Measurements from ENCODE around the gene SCRN1. TPM values are rescaled to one million over a fixed set of nuclear protein-coding genes. Genes with fewer than 3 reads are reported as not detected.
"Not testable (repeated sequence)": the region's sequence is repeated elsewhere in the genome, so short reads cannot be mapped to it uniquely, and the experiment has no call there.

SCRN1 gene
- total and polyA plus RNA-seq, 2 experiments from 2014 or later, result 47.1 to 73.5 TPM

GRCh38 chr7:29892231-29892630 is 97.4 kb downstream of the SCRN1 start:
- Histone ChIP-seq H3K27ac (no peak overlapping the region), H3K36me3 (replicated peaks; ENCODE audit: insufficient read depth, low read depth) (no peaks in the 10 kb centered on the region), H3K79me2 (no peaks in the 10 kb centered on the region), H3K9me2 (replicated peaks; ENCODE audit: insufficient read depth) (no peaks in the 10 kb centered on the region), H3K9me3 (ENCODE audit: low read depth) (no peaks in the 10 kb centered on the region), H2AFZ (no peak overlapping the region), H3K4me3 (no peak overlapping the region), H4K20me1 (ENCODE audit: insufficient read depth, poor library complexity, severe bottlenecking) (no peaks in the 10 kb centered on the region), H3K4me2 (no peak overlapping the region), H3K27me3 (no peaks in the 10 kb centered on the region), H3K4me1 (ENCODE audit: insufficient read depth) (no peaks in the 10 kb centered on the region)
- DNase-seq (ENCODE audit: low spot score), result no peak
- TF ChIP-seq EZH2phosphoT487 (IDR thresholded peaks at IDR 0.05; ENCODE audit: low read depth, severe bottlenecking, unreplicated experiment), result no peak
- TF ChIP-seq EZH2 (IDR thresholded peaks at IDR 0.05; ENCODE audit: borderline replicate concordance), result no peak
- TF ChIP-seq CTCF (IDR thresholded peaks at IDR 0.05; ENCODE audit: poor library complexity), result no peak
- 83% methylated on average over 5 of the region's 5 CpGs for WGBS (ENCODE audit: low lambda C conversion rate, missing lambda C conversion rate)

DNA sequence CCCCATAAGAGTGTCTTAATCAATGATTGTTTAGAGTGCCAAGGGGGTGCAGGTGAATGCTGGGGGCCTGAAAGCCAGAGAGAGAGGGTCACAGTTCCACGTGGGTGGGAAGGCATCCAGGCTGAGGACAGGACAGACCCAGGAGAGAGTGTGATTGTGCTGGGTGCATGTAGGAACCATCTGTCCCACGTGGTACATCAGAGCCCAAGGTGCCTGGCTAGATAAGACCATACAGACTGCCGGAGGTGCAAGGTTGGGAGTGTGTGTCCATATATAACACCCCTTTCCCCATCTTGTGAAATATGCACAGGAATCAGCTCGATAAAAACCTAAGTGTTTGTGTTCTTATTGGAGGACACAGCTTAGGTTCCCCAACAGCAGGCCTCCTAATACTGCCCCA is 97.8 kb downstream of the SCRN1 start:
- 81% methylated on average over 4 of the region's 4 CpGs for WGBS (ENCODE audit: low lambda C conversion rate, missing lambda C conversion rate)
- Histone ChIP-seq H3K36me3 (replicated peaks; ENCODE audit: insufficient read depth, low read depth) (no peaks in the 10 kb centered on the region), H3K27me3 (no peaks in the 10 kb centered on the region), H3K27ac (no peak overlapping the region), H3K4me3 (no peak overlapping the region), H3K4me1 (ENCODE audit: insufficient read depth) (no peaks in the 10 kb centered on the region), H2AFZ (no peak overlapping the region), H3K9me3 (ENCODE audit: low read depth) (no peaks in the 10 kb centered on the region), H3K9me2 (replicated peaks; ENCODE audit: insufficient read depth) (no peaks in the 10 kb centered on the region), H3K4me2 (no peak overlapping the region), H3K79me2 (no peaks in the 10 kb centered on the region), H4K20me1 (ENCODE audit: insufficient read depth, poor library complexity, severe bottlenecking) (no peaks in the 10 kb centered on the region)
- no peak for DNase-seq (ENCODE audit: low spot score)
- no peak for TF ChIP-seq CTCF (IDR thresholded peaks at IDR 0.05; ENCODE audit: poor library complexity)
- TF ChIP-seq EZH2 (IDR thresholded peaks at IDR 0.05; ENCODE audit: borderline replicate concordance), result no peak
- TF ChIP-seq EZH2phosphoT487 (IDR thresholded peaks at IDR 0.05; ENCODE audit: low read depth, severe bottlenecking, unreplicated experiment), result no peak

DNA sequence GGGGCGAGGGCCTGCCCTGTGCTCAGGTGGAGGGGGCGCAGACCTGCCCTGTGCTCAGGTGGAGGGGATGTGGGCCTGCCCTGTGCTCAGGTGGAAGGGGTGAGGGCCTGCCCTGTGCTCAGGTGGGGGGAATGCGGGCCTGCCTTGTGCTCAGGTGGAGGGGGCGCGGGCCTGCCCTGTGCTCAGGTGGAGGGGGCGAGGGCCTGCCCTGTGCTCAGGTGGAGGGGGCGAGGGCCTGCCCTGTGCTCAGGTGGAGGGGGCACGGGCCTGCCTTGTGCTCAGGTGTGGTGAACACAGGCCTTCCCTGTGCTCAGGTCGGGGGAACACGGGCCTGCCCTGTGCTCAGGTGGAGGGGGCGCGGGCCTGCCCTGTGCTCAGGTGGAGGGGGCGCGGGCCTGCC is 98.8 kb downstream of the SCRN1 start:
- not testable (repeated sequence) for H3K79me2 ChIP-seq; H3K27me3 ChIP-seq; H3K9me2 ChIP-seq (replicated peaks; ENCODE audit: insufficient read depth); H3K9me3 ChIP-seq (ENCODE audit: low read depth); H3K27ac ChIP-seq; H4K20me1 ChIP-seq (ENCODE audit: insufficient read depth, poor library complexity, severe bottlenecking); H2AFZ ChIP-seq; H3K4me2 ChIP-seq; H3K4me3 ChIP-seq; DNase-seq (ENCODE audit: low spot score); H3K4me1 ChIP-seq (ENCODE audit: insufficient read depth); H3K36me3 ChIP-seq (replicated peaks; ENCODE audit: insufficient read depth, low read depth)
- 84% methylated on average over 4 of the region's 14 CpGs for WGBS (ENCODE audit: low lambda C conversion rate, missing lambda C conversion rate)

- Histone ChIP-seq H3K4me2 (no peak overlapping the region), H3K27me3 (no peaks in the 10 kb centered on the region), H3K27ac (no peak overlapping the region), H3K36me3 (replicated peaks; ENCODE audit: insufficient read depth, low read depth) (no peaks in the 10 kb centered on the region), H2AFZ (no peak overlapping the region), H4K20me1 (ENCODE audit: insufficient read depth, poor library complexity, severe bottlenecking) (no peaks in the 10 kb centered on the region), H3K9me2 (replicated peaks; ENCODE audit: insufficient read depth) (no peaks in the 10 kb centered on the region), H3K4me1 (ENCODE audit: insufficient read depth) (no peaks in the 10 kb centered on the region), H3K4me3 (no peak overlapping the region), H3K9me3 (ENCODE audit: low read depth) (no peaks in the 10 kb centered on the region), H3K79me2 (no peaks in the 10 kb centered on the region)
- TF ChIP-seq EZH2phosphoT487 (IDR thresholded peaks at IDR 0.05; ENCODE audit: low read depth, severe bottlenecking, unreplicated experiment) (no peak), EZH2 (IDR thresholded peaks at IDR 0.05; ENCODE audit: borderline replicate concordance) (no peak), CTCF (IDR thresholded peaks at IDR 0.05; ENCODE audit: poor library complexity) (no peak)
- DNase-seq (ENCODE audit: low spot score), result no peak
- 96% methylated on average over 4 of the region's 4 CpGs for WGBS (ENCODE audit: low lambda C conversion rate, missing lambda C conversion rate)
These were observed 99.3 kb downstream of the SCRN1 start for GRCh38 chr7:29890251-29890650.

All from hepatocyte (in vitro differentiated cells).